ENCODE results near the gene NDRG2.
"Not testable (repeated sequence)": the region's sequence is repeated elsewhere in the genome, so short reads cannot be mapped to it uniquely, and the experiment has no call there.

The NDRG2 gene

GRCh38 chr14:21011136-21011535 is 13.7 kb downstream of the NDRG2 start:
- DNase-seq (ENCODE audit: low read depth in 2 of 2), result no peak

GRCh38 chr14:21009721-21010120 is 15.1 kb downstream of the NDRG2 start:
- DNase-seq (ENCODE audit: low read depth in 2 of 2), result not testable (repeated sequence)

GRCh38 chr14:21003788-21004346 is 21.0 kb downstream of the NDRG2 start:
- no peak for DNase-seq (ENCODE audit: low read depth in 2 of 2)

- no peak for DNase-seq (ENCODE audit: low read depth in 2 of 2)
These were observed 23.6 kb downstream of the NDRG2 start for GRCh38 chr14:21001218-21001617.

- no peak for DNase-seq (ENCODE audit: low read depth in 2 of 2)
These were observed 25.3 kb downstream of the NDRG2 start for GRCh38 chr14:20999591-20999990.

- no peak for DNase-seq (ENCODE audit: low read depth in 2 of 2)
These were observed 26.0 kb downstream of the NDRG2 start, which contains the start of gene SLC39A2 for GRCh38 chr14:20998674-20999366. SLC39A2 (plus strand) TSS chr14:20999293; CDS start chr14:20999447, 154 bp downstream.

- DNase-seq (ENCODE audit: low read depth in 2 of 2), result no peak
These were observed 26.7 kb downstream of the NDRG2 start for GRCh38 chr14:20998139-20998538.

- DNase-seq (ENCODE audit: low read depth in 2 of 2), result no peak
These were observed 27.3 kb downstream of the NDRG2 start for GRCh38 chr14:20997564-20997963.

- DNase-seq (ENCODE audit: low read depth in 2 of 2), result no peak
These were observed 27.7 kb downstream of the NDRG2 start for GRCh38 chr14:20997115-20997514.

GRCh38 chr14:20996521-20996920 is 28.3 kb downstream of the NDRG2 start:
- DNase-seq (ENCODE audit: low read depth in 2 of 2), result no peak

- peak; percentile 67 to 72 for DNase-seq (ENCODE audit: low read depth in 2 of 2)
These were observed 34.9 kb downstream of the NDRG2 start, which contains the start of gene METTL17 for GRCh38 chr14:20989787-20990600. METTL17 (plus strand) TSS chr14:20989980; CDS start chr14:20990003, 23 bp downstream.

GRCh38 chr14:20989471-20989786 is 35.4 kb downstream of the NDRG2 start:
- no peak for DNase-seq (ENCODE audit: low read depth in 2 of 2)

GRCh38 chr14:20988717-20989470 is 36.0 kb downstream of the NDRG2 start:
- no peak for DNase-seq (ENCODE audit: low read depth in 2 of 2)

GRCh38 chr14:20986811-20987210 is 38.0 kb downstream of the NDRG2 start:
- no peak for DNase-seq (ENCODE audit: low read depth in 2 of 2)

- not testable (repeated sequence) for DNase-seq (ENCODE audit: low read depth in 2 of 2)
These were observed 39.2 kb downstream of the NDRG2 start for GRCh38 chr14:20985650-20986049.

GRCh38 chr14:20982646-20983369 is 42.1 kb downstream of the NDRG2 start:
- no peak for DNase-seq (ENCODE audit: low read depth in 2 of 2)

- no peak for DNase-seq (ENCODE audit: low read depth in 2 of 2)
These were observed 44.0 kb downstream of the NDRG2 start for GRCh38 chr14:20980906-20981305.

- no peak for DNase-seq (ENCODE audit: low read depth in 2 of 2)
These were observed 46.2 kb downstream of the NDRG2 start for GRCh38 chr14:20978687-20979086.

GRCh38 chr14:20976291-20976690 is 48.6 kb downstream of the NDRG2 start:
- no peak for DNase-seq (ENCODE audit: low read depth in 2 of 2)

- no peak for DNase-seq (ENCODE audit: low read depth in 2 of 2)
These were observed 51.4 kb downstream of the NDRG2 start for GRCh38 chr14:20973501-20973900.

- DNase-seq (ENCODE audit: low read depth in 2 of 2), result no peak
These were observed 53.2 kb downstream of the NDRG2 start for GRCh38 chr14:20971705-20972021.

All from stimulated activated CD8-positive, alpha-beta memory T cell treated with anti-CD3 and anti-CD28 coated beads, Interleukin-15, amount 100 ng/mL, for 4 hours (primary cell).